ENCODE measurements around the gene DDX46.

DDX46 gene

GRCh38 chr5:134724872-134725271 lies 33.7 kb upstream of the DDX46 start:
- Histone ChIP-seq H2AK5ac (ENCODE audit: low read length) (no peak overlapping the region), H3K36me3 (ENCODE audit: control insufficient read depth in 1 of 2, insufficient read depth in 2 of 2, low read length in 2 of 2) (peaks cover 19 to 25% of the 10 kb centered on the region in 2 experiments), H3K4me1 (ENCODE audit: control insufficient read depth in 1 of 2, insufficient read depth in 2 of 2, low read length in 2 of 2) (no peaks in the 10 kb centered on the region), H3K27me3 (ENCODE audit: insufficient read depth, low read length) (no peaks in the 10 kb centered on the region), H3K9ac (ENCODE audit: low read length) (no peak overlapping the region), H3K79me2 (ENCODE audit: control insufficient read depth, insufficient read depth, low read length, poor library complexity) (no peaks in the 10 kb centered on the region), H2BK5ac (ENCODE audit: low read depth, low read length, poor library complexity) (no peak overlapping the region), H2BK12ac (ENCODE audit: low read length) (no peak overlapping the region), H2BK120ac (ENCODE audit: insufficient read depth, low read length, poor library complexity) (no peak overlapping the region), H2AFZ (ENCODE audit: insufficient read depth, low read length, poor library complexity) (no peak overlapping the region), H3K23ac (ENCODE audit: low read length) (no peak overlapping the region), H4K8ac (ENCODE audit: low read depth, low read length) (no peak overlapping the region), H3K14ac (ENCODE audit: low read length) (no peak overlapping the region), H3K18ac (ENCODE audit: low read length) (no peak overlapping the region), H4K12ac (ENCODE audit: low read depth, low read length) (no peak overlapping the region), H3K9me3 (ENCODE audit: insufficient read depth, low read depth, low read length) (no peaks in the 10 kb centered on the region), H3K27ac (ENCODE audit: low read depth, low read length) (no peak overlapping the region), H3K79me1 (ENCODE audit: low read length) (no peaks in the 10 kb centered on the region), H4K91ac (ENCODE audit: low read depth, low read length) (no peak overlapping the region), H3K4me3 (ENCODE audit: low read depth, low read length) (no peak overlapping the region), H3K4me2 (ENCODE audit: low read length) (no peak overlapping the region), H3K4ac (ENCODE audit: low read depth, low read length) (no peak overlapping the region)
- DNase-seq, result no peak
- WGBS (ENCODE audit: extremely low coverage, insufficient coverage, insufficient read length), result no CpG with 5 or more reads among the region's 1 CpG

GRCh38 chr5:134732819-134733218 lies 25.8 kb upstream of the DDX46 start:
- Histone ChIP-seq H3K14ac (ENCODE audit: low read length) (no peak overlapping the region), H4K91ac (ENCODE audit: low read depth, low read length) (no peak overlapping the region), H3K27ac (ENCODE audit: low read depth, low read length) (no peak overlapping the region), H3K4me1 (ENCODE audit: control insufficient read depth in 1 of 2, insufficient read depth in 2 of 2, low read length in 2 of 2) (no peaks in the 10 kb centered on the region), H3K23ac (ENCODE audit: low read length) (no peak overlapping the region), H3K4ac (ENCODE audit: low read depth, low read length) (no peak overlapping the region), H3K9me3 (ENCODE audit: insufficient read depth, low read depth, low read length) (no peaks in the 10 kb centered on the region), H3K27me3 (ENCODE audit: insufficient read depth, low read length) (no peaks in the 10 kb centered on the region), H3K9ac (ENCODE audit: low read length) (no peak overlapping the region), H4K8ac (ENCODE audit: low read depth, low read length) (no peak overlapping the region), H2AFZ (ENCODE audit: insufficient read depth, low read length, poor library complexity) (no peak overlapping the region), H2BK120ac (ENCODE audit: insufficient read depth, low read length, poor library complexity) (no peak overlapping the region), H3K4me2 (ENCODE audit: low read length) (no peak overlapping the region), H3K4me3 (ENCODE audit: low read depth, low read length) (no peak overlapping the region), H2AK5ac (ENCODE audit: low read length) (no peak overlapping the region), H3K79me2 (ENCODE audit: control insufficient read depth, insufficient read depth, low read length, poor library complexity) (no peaks in the 10 kb centered on the region), H2BK5ac (ENCODE audit: low read depth, low read length, poor library complexity) (no peak overlapping the region), H4K12ac (ENCODE audit: low read depth, low read length) (no peak overlapping the region), H3K18ac (ENCODE audit: low read length) (no peak overlapping the region), H2BK12ac (ENCODE audit: low read length) (no peak overlapping the region), H3K79me1 (ENCODE audit: low read length) (no peaks in the 10 kb centered on the region), H3K36me3 (ENCODE audit: control insufficient read depth in 1 of 2, insufficient read depth in 2 of 2, low read length in 2 of 2) (no peaks in the 10 kb centered on the region)
- no peak for DNase-seq
- WGBS (ENCODE audit: extremely low coverage, insufficient coverage, insufficient read length), result no CpG with 5 or more reads among the region's 3 CpGs

GRCh38 chr5:134735243-134735642 lies 23.3 kb upstream of the DDX46 start:
- no peak for DNase-seq
- H2BK120ac ChIP-seq (ENCODE audit: insufficient read depth, low read length, poor library complexity), result no peak overlapping the region
- H3K4me1 ChIP-seq (ENCODE audit: control insufficient read depth in 1 of 2, insufficient read depth in 2 of 2, low read length in 2 of 2), result peaks cover 0 to 4% of the 10 kb centered on the region in 2 experiments
- no peak overlapping the region for H2BK5ac ChIP-seq (ENCODE audit: low read depth, low read length, poor library complexity)
- H3K36me3 ChIP-seq (ENCODE audit: control insufficient read depth in 1 of 2, insufficient read depth in 2 of 2, low read length in 2 of 2), result no peaks in the 10 kb centered on the region
- no peak overlapping the region for H3K9ac ChIP-seq (ENCODE audit: low read length)
- no peak overlapping the region for H3K4me3 ChIP-seq (ENCODE audit: low read depth, low read length)
- H3K9me3 ChIP-seq (ENCODE audit: insufficient read depth, low read depth, low read length), result no peaks in the 10 kb centered on the region
- H3K79me2 ChIP-seq (ENCODE audit: control insufficient read depth, insufficient read depth, low read length, poor library complexity), result peaks cover 5% of the 10 kb centered on the region
- H3K4ac ChIP-seq (ENCODE audit: low read depth, low read length), result no peak overlapping the region
- no peak overlapping the region for H2AFZ ChIP-seq (ENCODE audit: insufficient read depth, low read length, poor library complexity)
- H4K12ac ChIP-seq (ENCODE audit: low read depth, low read length), result no peak overlapping the region
- peaks cover 5% of the 10 kb centered on the region for H3K79me1 ChIP-seq (ENCODE audit: low read length)
- no peak overlapping the region for H3K4me2 ChIP-seq (ENCODE audit: low read length)
- no peak overlapping the region for H4K91ac ChIP-seq (ENCODE audit: low read depth, low read length)
- no peak overlapping the region for H2AK5ac ChIP-seq (ENCODE audit: low read length)
- H3K18ac ChIP-seq (ENCODE audit: low read length), result no peak overlapping the region
- no peak overlapping the region for H3K27ac ChIP-seq (ENCODE audit: low read depth, low read length)
- H3K27me3 ChIP-seq (ENCODE audit: insufficient read depth, low read length), result no peaks in the 10 kb centered on the region
- no peak overlapping the region for H3K14ac ChIP-seq (ENCODE audit: low read length)
- H4K8ac ChIP-seq (ENCODE audit: low read depth, low read length), result no peak overlapping the region
- no CpG with 5 or more reads among the region's 4 CpGs for WGBS (ENCODE audit: extremely low coverage, insufficient coverage, insufficient read length)
- H2BK12ac ChIP-seq (ENCODE audit: low read length), result no peak overlapping the region
- H3K23ac ChIP-seq (ENCODE audit: low read length), result no peak overlapping the region

- H2BK120ac ChIP-seq (ENCODE audit: insufficient read depth, low read length, poor library complexity), result no peak overlapping the region
- H4K12ac ChIP-seq (ENCODE audit: low read depth, low read length), result no peak overlapping the region
- H3K14ac ChIP-seq (ENCODE audit: low read length), result no peak overlapping the region
- no CpG with 5 or more reads among the region's 2 CpGs for WGBS (ENCODE audit: extremely low coverage, insufficient coverage, insufficient read length)
- no peak overlapping the region for H3K18ac ChIP-seq (ENCODE audit: low read length)
- no peak for DNase-seq
- H3K9ac ChIP-seq (ENCODE audit: low read length), result no peak overlapping the region
- H2BK12ac ChIP-seq (ENCODE audit: low read length), result no peak overlapping the region
- peaks cover 5% of the 10 kb centered on the region for H3K79me2 ChIP-seq (ENCODE audit: control insufficient read depth, insufficient read depth, low read length, poor library complexity)
- no peaks in the 10 kb centered on the region for H3K27me3 ChIP-seq (ENCODE audit: insufficient read depth, low read length)
- H3K23ac ChIP-seq (ENCODE audit: low read length), result no peak overlapping the region
- H3K4me2 ChIP-seq (ENCODE audit: low read length), result no peak overlapping the region
- peaks cover 0 to 4% of the 10 kb centered on the region in 2 experiments for H3K4me1 ChIP-seq (ENCODE audit: control insufficient read depth in 1 of 2, insufficient read depth in 2 of 2, low read length in 2 of 2)
- no peak overlapping the region for H2AK5ac ChIP-seq (ENCODE audit: low read length)
- H3K9me3 ChIP-seq (ENCODE audit: insufficient read depth, low read depth, low read length), result no peaks in the 10 kb centered on the region
- H3K79me1 ChIP-seq (ENCODE audit: low read length), result peaks cover 5% of the 10 kb centered on the region
- H4K8ac ChIP-seq (ENCODE audit: low read depth, low read length), result no peak overlapping the region
- H2AFZ ChIP-seq (ENCODE audit: insufficient read depth, low read length, poor library complexity), result no peak overlapping the region
- no peak overlapping the region for H2BK5ac ChIP-seq (ENCODE audit: low read depth, low read length, poor library complexity)
- no peak overlapping the region for H3K27ac ChIP-seq (ENCODE audit: low read depth, low read length)
- no peak overlapping the region for H4K91ac ChIP-seq (ENCODE audit: low read depth, low read length)
- no peak overlapping the region for H3K4ac ChIP-seq (ENCODE audit: low read depth, low read length)
- peaks cover 3% of the 10 kb centered on the region in 2 experiments for H3K36me3 ChIP-seq (ENCODE audit: control insufficient read depth in 1 of 2, insufficient read depth in 2 of 2, low read length in 2 of 2)
- no peak overlapping the region for H3K4me3 ChIP-seq (ENCODE audit: low read depth, low read length)
Observed at GRCh38 chr5:134736173-134736812, 22.3 kb upstream of the DDX46 start.

Data from trophoblast cell (in vitro differentiated cells and primary cell).